ENCODE data around the gene DTNB.

DNA sequence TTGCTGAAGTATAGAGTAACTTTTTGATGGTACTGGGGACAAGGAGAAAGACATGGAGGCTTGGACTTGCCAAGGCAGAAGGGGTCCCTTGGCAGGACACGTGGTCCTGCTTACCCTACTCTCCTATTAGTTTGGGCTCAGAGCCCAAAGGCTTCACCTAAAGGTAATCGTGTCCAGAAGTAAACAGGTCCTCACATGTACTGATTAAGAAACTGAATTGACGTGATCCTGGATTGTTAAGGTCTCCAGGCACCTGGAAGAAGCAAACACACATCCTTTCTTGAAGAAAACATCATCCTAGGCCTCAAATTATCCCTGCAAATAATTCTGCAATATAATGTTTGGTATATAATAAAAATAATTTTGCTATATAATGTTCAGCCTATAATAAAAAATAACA lies 50.0 kb downstream of the DTNB start:
- TF ChIP-seq TAF1 (IDR thresholded peaks at IDR 0.05; ENCODE audit: borderline replicate concordance, low read depth, low read length) (no peak), FOXM1 (IDR thresholded peaks at IDR 0.05; ENCODE audit: low read depth) (no peak), FOXJ3 (CRISPR knock-in tag; IDR thresholded peaks at IDR 0.05) (no peak), YY1 (IDR thresholded peaks at IDR 0.05; ENCODE audit: low read depth) (no peak), EZH2phosphoT487 (IDR thresholded peaks at IDR 0.05; ENCODE audit: borderline replicate concordance, low read depth) (no peak), JUND (IDR thresholded peaks at IDR 0.05) (no peak), EP300 (IDR thresholded peaks at IDR 0.05; ENCODE audit: borderline replicate concordance in 1 of 2, low read depth in 1 of 2, low read length in 1 of 2) (no peak), RAD21 (IDR thresholded peaks at IDR 0.05; ENCODE audit: low read length) (no peak), CHD2 (IDR thresholded peaks at IDR 0.05; ENCODE audit: low read length, partially characterized antibody) (no peak)
- TF ChIP-seq, protein P1, sequence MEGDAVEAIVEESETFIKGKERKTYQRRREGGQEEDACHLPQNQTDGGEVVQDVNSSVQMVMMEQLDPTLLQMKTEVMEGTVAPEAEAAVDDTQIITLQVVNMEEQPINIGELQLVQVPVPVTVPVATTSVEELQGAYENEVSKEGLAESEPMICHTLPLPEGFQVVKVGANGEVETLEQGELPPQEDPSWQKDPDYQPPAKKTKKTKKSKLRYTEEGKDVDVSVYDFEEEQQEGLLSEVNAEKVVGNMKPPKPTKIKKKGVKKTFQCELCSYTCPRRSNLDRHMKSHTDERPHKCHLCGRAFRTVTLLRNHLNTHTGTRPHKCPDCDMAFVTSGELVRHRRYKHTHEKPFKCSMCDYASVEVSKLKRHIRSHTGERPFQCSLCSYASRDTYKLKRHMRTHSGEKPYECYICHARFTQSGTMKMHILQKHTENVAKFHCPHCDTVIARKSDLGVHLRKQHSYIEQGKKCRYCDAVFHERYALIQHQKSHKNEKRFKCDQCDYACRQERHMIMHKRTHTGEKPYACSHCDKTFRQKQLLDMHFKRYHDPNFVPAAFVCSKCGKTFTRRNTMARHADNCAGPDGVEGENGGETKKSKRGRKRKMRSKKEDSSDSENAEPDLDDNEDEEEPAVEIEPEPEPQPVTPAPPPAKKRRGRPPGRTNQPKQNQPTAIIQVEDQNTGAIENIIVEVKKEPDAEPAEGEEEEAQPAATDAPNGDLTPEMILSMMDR (IDR thresholded peaks at IDR 0.05), result no peak
- TF ChIP-seq, protein P2, sequence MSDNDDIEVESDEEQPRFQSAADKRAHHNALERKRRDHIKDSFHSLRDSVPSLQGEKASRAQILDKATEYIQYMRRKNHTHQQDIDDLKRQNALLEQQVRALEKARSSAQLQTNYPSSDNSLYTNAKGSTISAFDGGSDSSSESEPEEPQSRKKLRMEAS (IDR thresholded peaks at IDR 0.05; ENCODE audit: low read depth), result no peak
- TF ChIP-seq, protein P3, sequence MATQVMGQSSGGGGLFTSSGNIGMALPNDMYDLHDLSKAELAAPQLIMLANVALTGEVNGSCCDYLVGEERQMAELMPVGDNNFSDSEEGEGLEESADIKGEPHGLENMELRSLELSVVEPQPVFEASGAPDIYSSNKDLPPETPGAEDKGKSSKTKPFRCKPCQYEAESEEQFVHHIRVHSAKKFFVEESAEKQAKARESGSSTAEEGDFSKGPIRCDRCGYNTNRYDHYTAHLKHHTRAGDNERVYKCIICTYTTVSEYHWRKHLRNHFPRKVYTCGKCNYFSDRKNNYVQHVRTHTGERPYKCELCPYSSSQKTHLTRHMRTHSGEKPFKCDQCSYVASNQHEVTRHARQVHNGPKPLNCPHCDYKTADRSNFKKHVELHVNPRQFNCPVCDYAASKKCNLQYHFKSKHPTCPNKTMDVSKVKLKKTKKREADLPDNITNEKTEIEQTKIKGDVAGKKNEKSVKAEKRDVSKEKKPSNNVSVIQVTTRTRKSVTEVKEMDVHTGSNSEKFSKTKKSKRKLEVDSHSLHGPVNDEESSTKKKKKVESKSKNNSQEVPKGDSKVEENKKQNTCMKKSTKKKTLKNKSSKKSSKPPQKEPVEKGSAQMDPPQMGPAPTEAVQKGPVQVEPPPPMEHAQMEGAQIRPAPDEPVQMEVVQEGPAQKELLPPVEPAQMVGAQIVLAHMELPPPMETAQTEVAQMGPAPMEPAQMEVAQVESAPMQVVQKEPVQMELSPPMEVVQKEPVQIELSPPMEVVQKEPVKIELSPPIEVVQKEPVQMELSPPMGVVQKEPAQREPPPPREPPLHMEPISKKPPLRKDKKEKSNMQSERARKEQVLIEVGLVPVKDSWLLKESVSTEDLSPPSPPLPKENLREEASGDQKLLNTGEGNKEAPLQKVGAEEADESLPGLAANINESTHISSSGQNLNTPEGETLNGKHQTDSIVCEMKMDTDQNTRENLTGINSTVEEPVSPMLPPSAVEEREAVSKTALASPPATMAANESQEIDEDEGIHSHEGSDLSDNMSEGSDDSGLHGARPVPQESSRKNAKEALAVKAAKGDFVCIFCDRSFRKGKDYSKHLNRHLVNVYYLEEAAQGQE (IDR thresholded peaks at IDR 0.05; ENCODE audit: low read depth, low read length), result no peak

Measured in SK-N-SH (cell line).